ENCODE results near the gene EFNA5. TPM values are rescaled to one million over a fixed set of nuclear protein-coding genes. Genes with fewer than 3 reads are reported as not detected.

Gene EFNA5
- total and polyA plus RNA-seq, 2 of the 13 experiments (the other 11 are each of a cell fraction or from before 2014, with no cell fraction given) = not detected

GRCh38 chr5:107477492-107477891 lies 193.2 kb downstream of the EFNA5 start:
- Histone ChIP-seq H3K27ac (ENCODE audit: extremely low read length, insufficient read depth, low read length) (no peak overlapping the region), H3K4me1 (ENCODE audit: insufficient read depth, low read length) (no peaks in the 10 kb centered on the region), H3K9me3 (ENCODE audit: low read length) (no peaks in the 10 kb centered on the region), H2AFZ (ENCODE audit: low read length) (no peak overlapping the region), H3K79me2 (ENCODE audit: insufficient read depth, low read length) (no peaks in the 10 kb centered on the region), H3K4me2 (ENCODE audit: low read depth, low read length) (no peak overlapping the region), H3K9ac (ENCODE audit: insufficient read depth, low read depth, low read length) (no peak overlapping the region), H4K20me1 (ENCODE audit: insufficient read depth, low read length) (no peaks in the 10 kb centered on the region), H3K27me3 (ENCODE audit: control insufficient read depth in 1 of 2, insufficient read depth in 2 of 2, low read length in 2 of 2) (peaks cover 0 to 2% of the 10 kb centered on the region in 2 experiments; a peak in 1 of 5 replicates), H3K36me3 (replicated peaks in 1 of 2; ENCODE audit: control insufficient read depth in 1 of 2, insufficient read depth in 2 of 2, low read length in 2 of 2) (no peaks in the 10 kb centered on the region), H3K4me3 (replicated peaks in 1 of 3; ENCODE audit: insufficient read depth in 1 of 3, low read depth in 2 of 3, low read length in 3 of 3) (no peak overlapping the region)
- FAIRE-seq (no peak), DNase-seq (ENCODE audit: low spot score) (no peak), ATAC-seq (no peak)
- no TSS peak for BruUV-seq (replicated peaks)
- in situ Hi-C loops (cut with HindIII; ENCODE audit: extremely low pct_ligation_motif_present, low pct_unique_long_range_greater_than_20kb) (no loop called here), intact Hi-C loops (cut with micrococcal nuclease; ENCODE audit: unreplicated experiment) (no loop called here)
- ChIA-PET CTCF (ENCODE audit: low intra/inter-chr PET ratio, low total read pairs) (no interaction called here), POLR2A (no interaction called here)
- no peak for TF ChIP-seq ZNF687 (CRISPR knock-in tag; IDR thresholded peaks at IDR 0.05)
- TF ChIP-seq ZBTB37 (CRISPR knock-in tag; IDR thresholded peaks at IDR 0.05) = no peak
- no peak for TF ChIP-seq ZKSCAN8 (CRISPR knock-in tag; IDR thresholded peaks at IDR 0.05; ENCODE audit: borderline replicate concordance)
- TF ChIP-seq TFDP2 (CRISPR knock-in tag; IDR thresholded peaks at IDR 0.05) = no peak

Measured in HepG2 (cell line).